ENCODE data around the gene SPG7.

DNA sequence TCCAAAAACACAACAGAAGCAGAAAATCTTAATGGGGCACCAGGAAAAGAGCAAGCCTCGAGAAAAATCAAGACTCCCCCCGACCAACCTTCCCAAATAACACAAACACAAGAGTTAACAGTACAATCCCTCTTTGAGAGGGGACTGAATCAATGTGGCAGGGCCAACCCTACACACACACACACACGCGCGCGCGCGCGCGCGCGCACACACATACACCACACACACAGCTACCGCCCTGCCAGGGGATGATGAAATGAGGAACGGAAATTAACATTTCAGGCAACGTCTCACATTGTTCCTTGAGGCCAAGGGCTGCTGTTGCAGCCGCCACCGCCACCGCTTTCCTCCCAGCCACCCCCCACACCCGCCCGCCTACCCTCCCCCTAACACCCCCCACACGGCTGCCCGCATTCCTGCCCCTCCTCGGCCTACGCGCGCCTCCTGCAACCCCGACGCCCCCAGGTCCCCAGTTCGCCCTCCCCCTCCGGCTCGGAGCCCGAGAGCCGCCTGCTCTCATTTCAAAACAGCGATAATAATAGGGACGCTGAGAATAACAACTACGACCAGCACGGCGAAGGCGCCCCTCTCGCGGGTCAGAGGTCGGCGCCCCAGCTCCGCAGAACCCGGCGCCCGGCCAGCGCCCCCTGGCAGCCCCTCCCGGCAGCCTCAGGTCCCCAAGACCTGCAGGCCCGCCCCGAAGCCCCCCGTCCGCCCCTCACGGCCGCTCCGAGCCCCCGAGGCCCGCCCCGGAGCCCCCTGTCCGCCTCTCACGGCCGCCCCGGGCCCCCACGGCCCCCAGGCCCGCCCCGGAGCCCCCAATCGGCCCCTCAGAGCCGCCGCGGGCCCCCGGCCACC, 18.9 kb upstream of the SPG7 start:
- TF ChIP-seq, protein P1, sequence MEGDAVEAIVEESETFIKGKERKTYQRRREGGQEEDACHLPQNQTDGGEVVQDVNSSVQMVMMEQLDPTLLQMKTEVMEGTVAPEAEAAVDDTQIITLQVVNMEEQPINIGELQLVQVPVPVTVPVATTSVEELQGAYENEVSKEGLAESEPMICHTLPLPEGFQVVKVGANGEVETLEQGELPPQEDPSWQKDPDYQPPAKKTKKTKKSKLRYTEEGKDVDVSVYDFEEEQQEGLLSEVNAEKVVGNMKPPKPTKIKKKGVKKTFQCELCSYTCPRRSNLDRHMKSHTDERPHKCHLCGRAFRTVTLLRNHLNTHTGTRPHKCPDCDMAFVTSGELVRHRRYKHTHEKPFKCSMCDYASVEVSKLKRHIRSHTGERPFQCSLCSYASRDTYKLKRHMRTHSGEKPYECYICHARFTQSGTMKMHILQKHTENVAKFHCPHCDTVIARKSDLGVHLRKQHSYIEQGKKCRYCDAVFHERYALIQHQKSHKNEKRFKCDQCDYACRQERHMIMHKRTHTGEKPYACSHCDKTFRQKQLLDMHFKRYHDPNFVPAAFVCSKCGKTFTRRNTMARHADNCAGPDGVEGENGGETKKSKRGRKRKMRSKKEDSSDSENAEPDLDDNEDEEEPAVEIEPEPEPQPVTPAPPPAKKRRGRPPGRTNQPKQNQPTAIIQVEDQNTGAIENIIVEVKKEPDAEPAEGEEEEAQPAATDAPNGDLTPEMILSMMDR (IDR thresholded peaks at IDR 0.05): peak in 2 of 4 experiments; percentile 37 to 50
- peak in 1 of 2 donors; percentile 37 for TF ChIP-seq POLR2A (IDR thresholded peaks at IDR 0.05)
